HG03196 (cell line): ENCODE data around the gene SCN4A.

ENCODE experiments used
- ATAC-seq: cut with Tn5 transposase; IDR thresholded peaks from one replicate; pipeline ENCODE4 v1.9.1; 2021; ENCODE audit not compliant: unreplicated experiment

Gene SCN4A

DNA sequence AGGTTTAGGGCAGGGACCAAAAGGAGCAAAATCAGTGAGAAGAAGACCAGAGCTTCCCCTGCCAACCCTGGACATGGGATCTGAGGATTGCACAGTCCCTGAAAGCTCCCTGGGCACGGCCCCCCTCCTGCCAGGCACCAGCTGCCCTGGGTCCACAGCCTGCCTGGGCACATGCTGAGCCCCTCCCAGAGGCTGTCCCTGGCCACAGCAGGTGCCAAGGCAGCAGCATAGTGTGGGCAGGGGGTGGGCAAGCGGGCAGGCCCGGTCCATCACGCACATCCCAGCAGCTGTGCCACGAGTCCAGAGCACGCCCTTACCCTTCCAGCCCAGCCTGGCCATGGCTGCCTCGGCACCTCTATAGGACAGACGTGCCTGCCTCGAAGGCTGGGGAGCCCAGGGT, 12.7 kb downstream of the SCN4A start:
- ATAC-seq, result no peak

- no peak for ATAC-seq
These were observed 16.3 kb downstream of the SCN4A start for GRCh38 chr17:63956296-63956920.

DNA sequence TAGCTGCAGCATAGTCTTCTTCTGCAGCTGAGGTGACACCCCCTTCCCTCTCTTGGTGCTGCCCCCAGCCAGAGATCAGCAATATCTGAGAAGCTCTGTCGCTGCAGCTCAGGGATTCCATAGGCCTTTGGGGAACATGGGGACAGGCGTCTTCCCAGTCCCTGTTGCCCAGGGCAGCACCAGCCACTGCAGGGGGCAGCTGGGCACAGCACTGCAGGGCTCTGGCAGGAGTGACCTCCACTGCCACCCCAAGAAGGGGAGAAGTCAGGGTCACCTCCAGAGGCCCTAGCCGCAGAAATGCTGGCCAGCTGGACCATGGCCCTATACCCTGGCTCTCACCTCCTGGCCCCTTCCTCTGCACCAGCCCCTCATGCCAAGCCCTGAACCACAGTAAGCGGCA, 16.9 kb downstream of the SCN4A start:
- no peak for ATAC-seq

DNA sequence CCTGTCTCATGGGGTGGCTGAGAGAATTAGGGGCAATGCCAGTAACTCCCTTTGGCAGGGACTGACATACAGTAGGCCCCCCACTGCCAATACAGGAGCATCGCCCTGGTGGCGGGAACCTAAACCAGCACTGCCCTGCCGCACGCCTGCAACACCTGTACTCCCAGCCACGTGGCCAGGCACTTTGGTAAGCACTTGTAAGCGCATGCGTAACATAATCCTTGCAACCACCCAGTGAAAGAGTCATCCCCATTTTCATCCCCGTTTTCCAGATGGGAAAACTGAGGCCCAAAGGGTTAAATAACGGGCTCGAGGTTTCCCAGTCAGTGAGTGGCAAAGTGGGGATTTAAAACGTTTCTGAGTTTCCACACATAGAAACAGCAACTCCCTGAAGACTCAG, 17.5 kb downstream of the SCN4A start:
- ATAC-seq, result no peak

DNA sequence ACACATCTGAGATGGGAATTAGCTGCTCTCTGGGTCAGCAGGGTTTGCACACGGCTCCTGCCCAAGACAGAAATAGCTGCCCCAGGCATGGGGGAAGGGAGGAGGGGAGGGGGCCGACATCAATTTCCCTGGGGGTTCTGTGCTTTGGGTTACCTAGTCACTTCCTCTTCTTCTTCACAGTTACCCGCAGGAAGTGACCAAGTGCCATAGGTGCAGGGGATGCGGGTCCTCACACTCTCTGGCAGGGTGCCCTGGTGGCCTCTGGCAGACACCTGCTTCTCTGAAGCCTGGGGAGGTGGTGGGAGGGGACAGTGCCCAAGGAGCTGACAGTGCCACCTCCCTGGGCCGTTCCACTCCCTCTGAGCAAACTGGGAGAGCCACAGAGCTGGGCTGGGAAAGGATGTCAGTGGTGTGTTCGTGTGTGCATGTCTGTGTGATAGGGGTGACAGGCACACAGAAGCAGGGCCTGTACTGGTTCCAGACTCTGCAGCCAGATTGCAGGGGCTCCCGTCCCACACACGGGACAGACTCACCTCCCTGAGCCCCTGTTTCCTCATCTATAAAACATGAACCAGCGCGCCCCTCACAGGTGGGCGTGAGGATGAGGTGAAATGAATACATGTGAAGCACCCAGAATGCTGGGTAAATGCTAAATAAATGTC, 18.2 kb downstream of the SCN4A start:
- peak; percentile 60 for ATAC-seq

DNA sequence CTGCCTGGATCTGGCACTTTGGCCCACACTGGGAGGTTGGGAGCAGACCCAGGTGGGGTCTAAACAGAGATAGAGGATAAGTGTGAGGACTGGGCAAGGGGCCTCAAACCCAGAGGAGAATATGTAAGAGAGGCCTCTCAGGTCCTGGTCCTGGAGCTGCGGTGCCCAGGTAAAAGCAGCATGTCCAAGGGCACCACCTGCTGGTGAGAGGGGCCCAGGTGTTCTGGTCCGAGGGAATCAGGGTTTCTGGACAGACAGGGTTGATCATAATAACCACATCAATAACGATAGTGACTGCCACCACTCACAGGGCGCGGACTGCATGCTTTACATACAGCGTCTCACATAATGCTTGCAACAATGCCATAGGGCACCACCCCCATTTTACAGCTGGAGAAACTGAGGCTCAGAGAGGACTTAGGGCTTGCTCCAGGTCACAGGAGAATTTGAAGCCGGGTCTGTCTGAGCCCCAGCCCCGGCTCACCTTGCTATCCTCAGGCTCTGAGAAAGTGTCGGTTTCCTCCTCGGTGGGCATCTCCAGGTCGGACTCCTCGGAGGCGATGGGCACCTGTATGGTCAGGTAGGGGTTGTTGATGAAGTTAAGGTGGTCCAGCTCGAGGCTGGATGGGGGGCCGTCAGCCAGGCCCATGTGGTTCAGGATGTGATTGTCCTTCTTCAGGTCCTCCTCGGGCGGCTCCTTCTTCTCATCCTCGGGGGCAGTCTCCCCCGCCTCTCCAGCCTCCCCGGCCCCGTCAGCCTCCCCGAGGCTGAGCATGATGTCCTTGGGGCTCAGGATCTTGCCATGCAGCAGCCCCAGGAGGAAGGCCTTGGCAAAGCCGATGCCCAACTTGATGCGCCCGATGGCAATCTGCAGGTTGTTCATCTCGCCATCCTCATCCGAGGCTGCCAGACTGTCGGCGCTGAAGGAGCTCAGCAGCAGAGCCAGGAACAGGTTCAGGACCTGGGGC, 21.5 kb downstream of the SCN4A start:
- no peak for ATAC-seq

DNA sequence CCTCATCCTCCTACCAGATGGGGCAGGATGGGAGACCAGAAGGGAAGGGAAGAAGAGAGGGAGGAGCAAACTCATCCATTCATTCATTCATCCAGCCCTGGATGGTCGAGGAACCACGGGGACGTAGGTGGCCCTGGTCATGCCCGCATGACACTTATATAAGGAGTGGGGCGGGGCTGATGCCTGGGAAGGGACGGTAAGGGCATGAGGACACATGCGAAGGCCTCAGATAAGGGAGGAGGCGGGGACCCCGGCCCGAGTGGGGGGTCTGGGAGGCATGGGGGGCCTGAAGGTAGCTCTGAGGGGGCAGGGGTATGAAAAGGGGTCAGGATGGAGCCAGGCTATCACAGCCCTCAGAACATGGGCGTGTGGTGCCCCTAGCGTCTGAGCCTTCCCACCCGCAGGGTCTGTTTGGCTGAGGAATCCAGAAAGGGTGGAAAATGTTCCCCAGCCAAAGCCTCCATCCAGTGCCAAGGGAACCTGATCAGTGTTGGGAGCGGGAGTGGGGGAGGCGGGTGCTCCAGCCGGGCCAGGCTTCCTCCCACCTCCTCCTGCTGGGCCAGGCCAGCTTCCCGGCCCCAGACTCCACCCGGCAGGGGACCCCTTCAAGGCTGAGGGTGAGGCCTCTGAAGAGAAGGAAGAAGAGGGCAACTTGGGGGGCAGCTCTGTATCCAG, 23.0 kb downstream of the SCN4A start:
- ATAC-seq, result no peak

- ATAC-seq, result no peak
These were observed 24.2 kb downstream of the SCN4A start for GRCh38 chr17:63948521-63948920.

DNA sequence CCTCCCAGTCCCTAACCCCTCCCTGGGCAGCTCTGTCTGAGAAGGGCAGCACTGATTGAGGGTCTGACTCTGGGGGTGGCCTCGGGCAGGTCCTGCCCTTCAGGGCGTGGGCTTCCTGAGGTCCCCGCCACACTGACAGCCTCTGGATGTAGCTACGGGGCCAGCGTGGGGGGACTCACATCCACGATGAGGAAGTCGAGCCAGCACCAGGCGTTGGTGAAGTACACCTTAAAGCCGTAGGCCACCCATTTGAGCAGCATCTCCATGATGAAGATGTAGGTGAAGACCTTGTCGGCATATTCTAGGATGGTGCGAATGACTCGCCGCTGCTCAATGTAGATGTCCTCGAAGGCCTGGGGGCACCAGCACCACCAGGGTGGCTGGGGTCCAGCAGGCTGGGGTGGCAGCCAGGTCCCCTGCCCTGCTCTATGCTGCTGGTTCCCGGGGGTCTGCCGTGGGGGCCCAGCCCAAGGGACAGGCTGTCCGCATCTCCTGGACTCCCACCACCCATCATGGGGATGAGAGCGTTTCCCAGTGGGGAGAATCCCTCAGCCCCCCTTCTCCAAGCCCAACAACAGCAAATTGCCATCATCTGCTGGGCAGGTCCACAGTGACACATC, 24.9 kb downstream of the SCN4A start:
- no peak for ATAC-seq

DNA sequence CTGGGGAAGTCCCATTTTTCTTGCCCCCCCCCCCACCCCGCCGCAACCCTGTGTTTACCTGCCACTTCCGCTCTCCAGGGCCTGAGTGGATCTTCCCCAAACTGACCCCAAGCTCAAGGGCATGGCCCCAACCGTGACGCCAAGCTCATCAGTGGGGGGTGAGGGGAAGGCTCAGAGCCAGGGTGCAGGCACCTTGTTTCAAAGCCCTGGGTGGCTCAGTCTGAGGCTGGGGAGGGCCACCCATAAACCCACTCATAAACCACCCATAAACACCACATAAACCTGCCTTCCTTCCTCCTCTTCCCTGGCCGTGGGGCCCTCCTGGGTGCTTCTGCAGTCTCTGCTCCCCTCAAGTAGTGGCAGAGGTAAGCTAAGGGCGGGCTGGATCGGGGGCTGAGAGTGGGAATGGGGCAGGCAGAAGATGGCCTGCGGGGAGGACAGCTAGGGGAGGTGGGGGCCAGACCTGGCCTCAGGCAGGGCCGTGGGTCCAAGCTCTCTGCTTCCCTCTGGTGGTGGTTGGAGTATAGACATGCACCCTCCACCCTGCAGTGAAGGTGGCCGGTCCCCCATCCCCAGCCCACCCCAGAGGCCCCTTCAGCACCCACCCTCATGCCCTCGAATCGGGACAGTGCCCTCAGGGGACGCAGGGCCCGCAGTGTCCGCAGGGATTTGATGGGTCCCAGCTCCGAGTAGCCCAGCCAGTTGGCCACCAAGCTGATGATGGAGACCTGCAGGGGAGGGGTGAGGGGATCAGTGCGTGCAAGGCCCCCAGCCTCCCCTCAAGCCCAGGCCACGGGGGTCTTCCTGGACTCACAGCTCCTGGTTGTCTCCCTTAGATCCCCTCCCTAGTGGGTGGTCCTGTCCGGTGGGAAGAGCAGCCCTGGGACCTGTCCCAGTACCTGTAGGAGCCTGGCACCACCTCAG, 26.0 kb downstream of the SCN4A start:
- ATAC-seq, result peak; percentile 54

GRCh38 chr17:63945784-63946439, 26.8 kb downstream of the SCN4A start:
- peak; percentile 30 for ATAC-seq

GRCh38 chr17:63944736-63945499, 27.8 kb downstream of the SCN4A start:
- no peak for ATAC-seq

- no peak for ATAC-seq
These were observed 29.0 kb downstream of the SCN4A start for GRCh38 chr17:63943745-63944144.

- no peak for ATAC-seq
These were observed 30.3 kb downstream of the SCN4A start for GRCh38 chr17:63942309-63942985.

GRCh38 chr17:63941751-63942150, 31.0 kb downstream of the SCN4A start:
- no peak for ATAC-seq

DNA sequence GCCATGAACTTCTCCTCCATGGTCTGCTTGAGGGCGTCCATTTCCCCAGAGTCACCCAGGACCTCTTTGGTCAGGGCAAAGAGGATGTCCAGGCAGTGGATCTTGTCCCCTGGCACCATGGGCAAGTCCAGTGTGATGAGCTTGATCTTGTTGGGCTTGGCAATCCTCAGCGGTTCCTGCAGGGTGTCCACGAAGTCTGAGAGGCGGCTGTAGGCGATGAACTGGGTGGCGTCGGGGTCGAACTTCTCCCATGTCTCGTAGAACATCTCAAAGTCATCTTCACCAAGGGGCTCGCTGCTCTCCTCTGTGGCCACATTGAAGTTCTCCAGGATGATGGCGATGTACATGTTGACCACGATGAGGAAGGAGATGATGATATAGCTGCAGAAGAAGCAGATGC, 31.6 kb downstream of the SCN4A start:
- ATAC-seq, result no peak

DNA sequence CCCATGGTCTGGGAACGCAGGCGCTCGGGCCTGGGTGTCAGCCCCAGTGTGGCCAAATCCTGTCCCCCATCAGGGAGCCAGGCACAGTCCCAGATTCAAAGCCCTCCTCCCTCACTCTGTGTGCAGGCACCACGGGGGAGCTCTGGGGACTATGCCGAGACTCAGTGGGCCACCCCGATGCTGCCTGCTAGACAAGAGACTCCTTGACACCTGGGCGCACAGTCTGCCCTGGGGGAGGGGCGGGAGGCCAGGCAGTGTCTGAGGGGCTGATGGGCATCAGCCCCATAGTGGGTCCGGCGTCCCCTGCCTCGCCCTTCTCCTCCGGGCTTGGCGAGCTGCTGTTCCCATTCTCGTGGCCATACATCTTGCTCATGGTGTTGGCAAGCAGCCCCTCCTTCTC, 32.1 kb downstream of the SCN4A start:
- no peak for ATAC-seq

GRCh38 chr17:63939884-63940283, 32.8 kb downstream of the SCN4A start:
- ATAC-seq, result no peak
